K562 (cell line): ENCODE results near the gene PPT2. TPM values are rescaled to one million over a fixed set of nuclear protein-coding genes. Genes with fewer than 3 reads are reported as not detected.

Source experiments
- BCOR ChIP-seq: fragments of 450-650 bp; IDR thresholded peaks from 2 replicates; pipeline ENCODE4 v1.6.1; 2016
- CBFA2T3 ChIP-seq: fragments of 450-650 bp; IDR thresholded peaks from 2 replicates; pipeline ENCODE4 v1.6.1; 2017
- DMBX1 ChIP-seq: fragments of 250-450 bp; sonication (Bioruptor Pico); IDR thresholded peaks from 2 replicates; pipeline ENCODE4 v1.8.0; 2022; ENCODE audit warnings: inconsistent platforms, mild to moderate bottlenecking, moderate library complexity, borderline replicate concordance
- ERF ChIP-seq: fragments of 450-650 bp; formaldehyde crosslinking; IDR thresholded peaks from 2 replicates; pipeline ENCODE4 v1.4.0; 2020; ENCODE audit warnings: mild to moderate bottlenecking, mixed read lengths
- ETV5 ChIP-seq: sonication (generic); formaldehyde crosslinking; IDR thresholded peaks from 2 replicates; pipeline ENCODE4 v1.4.0; 2020; ENCODE audit warnings: low read depth, mild to moderate bottlenecking, missing genetic modification reagents
- FOXK2 ChIP-seq, 2 experiments: fragments of 450-650 bp; IDR thresholded peaks in 1 of 2; conservative IDR thresholded peaks in 1 of 2; 2 replicates each; pipeline ENCODE4 v1.6.1; 2016; ENCODE audit warnings: low read depth in 2 of 2, mild to moderate bottlenecking in 1 of 2
- HDAC1 ChIP-seq, 2 experiments: fragments of 450-650 bp; IDR thresholded peaks; 2 replicates each; pipeline ENCODE4 v1.6.1; 2016 to 2017; ENCODE audit warnings: inconsistent platforms in 1 of 2, mild to moderate bottlenecking in 1 of 2, moderate library complexity in 1 of 2
- HMG20A ChIP-seq: fragments of 450-650 bp; formaldehyde crosslinking; conservative IDR thresholded peaks from 2 replicates; pipeline ENCODE4 v1.4.0; 2020; ENCODE audit warnings: mild to moderate bottlenecking, mixed read lengths
- MTA3 ChIP-seq: fragments of 450-650 bp; formaldehyde crosslinking; IDR thresholded peaks from 2 replicates; pipeline ENCODE4 v1.6.1; 2017; ENCODE audit warnings: mild to moderate bottlenecking, borderline replicate concordance
- NFRKB ChIP-seq: fragments of 450-650 bp; IDR thresholded peaks from 2 replicates; pipeline ENCODE4 v1.6.1; 2016; ENCODE audit warnings: low read depth
- PHF8 ChIP-seq: fragments of 200-600 bp; sonication (generic); IDR thresholded peaks from 2 replicates; pipeline ENCODE4 v1.6.1; 2012; ENCODE audit warnings: mixed run types, mild to moderate bottlenecking, inconsistent platforms, low read length, moderate library complexity, borderline replicate concordance
- POLR2AphosphoS5 ChIP-seq: IDR thresholded peaks from 2 replicates; pipeline ENCODE4 v1.6.1; 2011; ENCODE audit warnings: mild to moderate bottlenecking, low read depth, low read length, moderate library complexity; ENCODE audit not compliant: control insufficient read depth, insufficient read depth
- PPARD ChIP-seq: fragments of 250-450 bp; sonication (Bioruptor Pico); IDR thresholded peaks from 2 replicates; pipeline ENCODE4 v1.8.0; 2022; ENCODE audit warnings: inconsistent platforms, mild to moderate bottlenecking, moderate library complexity
- PTTG1 ChIP-seq: fragments of 450-650 bp; IDR thresholded peaks from 2 replicates; pipeline ENCODE4 v1.6.1; 2016; ENCODE audit warnings: low read depth, mild to moderate bottlenecking, missing genetic modification characterization, missing compliant biosample characterization
- SMAD2 ChIP-seq: fragments of 150-350 bp; IDR thresholded peaks from 2 replicates; pipeline ENCODE4 v1.6.1; 2014; ENCODE audit warnings: low read depth, mild to moderate bottlenecking, low read length
- SUPT5H ChIP-seq: fragments of 450-650 bp; IDR thresholded peaks from 2 replicates; pipeline ENCODE4 v1.6.1; 2016
- TARDBP ChIP-seq: fragments of 450-650 bp; IDR thresholded peaks from 2 replicates; pipeline ENCODE4 v1.6.1; 2016
- TBL1XR1 ChIP-seq, 2 experiments: IDR thresholded peaks; 2 replicates each; pipeline ENCODE4 v1.6.1; 2012; ENCODE audit warnings: improper control_type of control experiment in 2 of 2, low read length in 2 of 2, mild to moderate bottlenecking in 1 of 2
- TRIM24 ChIP-seq, 2 experiments: fragments of 450-650 bp; IDR thresholded peaks; 2 replicates each; pipeline ENCODE4 v1.6.1; 2016
- ZBTB17 ChIP-seq: fragments of 450-650 bp; formaldehyde crosslinking; IDR thresholded peaks from 2 replicates; pipeline ENCODE4 v1.4.0; 2020; ENCODE audit warnings: mild to moderate bottlenecking
- ZFX ChIP-seq: sonication (generic); formaldehyde crosslinking; IDR thresholded peaks from 2 replicates; pipeline ENCODE4 v1.8.0; 2022; ENCODE audit warnings: mild to moderate bottlenecking, missing genetic modification reagents, moderate library complexity
- ZNF830 ChIP-seq: fragments of 250-450 bp; sonication (Bioruptor Pico); IDR thresholded peaks from 2 replicates; pipeline ENCODE4 v1.5.0; 2021; ENCODE audit warnings: mild to moderate bottlenecking
- polyA plus RNA-seq, 8 experiments: library from polyadenylated mRNA; depleted of rRNA in 4 of 8; stranded (reverse) in 5 of 8; unstranded in 3 of 8; fragments of >200 nt; fragmentation: Nextera tagmentation in 2 of 8; fragmentation: Illumina TruSeq in 1 of 8; extraction: Ambion mirVana in 2 of 8; extraction: Trizol in 1 of 8; gene quantifications; 2 replicates each; pipeline versions ENCODE4 v1.2.1 to v1.2.3, GENCODE V29; 2011 to 2014; ENCODE audit warnings: inconsistent platforms in 1 of 8, missing spikeins in 1 of 8
- total RNA-seq, 7 experiments: library from RNA; depleted of rRNA in 6 of 7; stranded (reverse); fragments of >200 nt in 6 of 7; fragmentation: Illumina TruSeq in 2 of 7; extraction: Trizol in 2 of 7; gene quantifications; 2 replicates each; pipeline versions ENCODE4 v1.2.1 to v1.2.3, GENCODE V29; 2011 to 2021; ENCODE audit warnings: low replicate concordance in 1 of 7
- TF ChIP-seq, protein P1 (sequence below): fragments of 450-650 bp; conservative IDR thresholded peaks from 2 replicates; pipeline ENCODE4 v1.6.1; 2016; ENCODE audit warnings: missing genetic modification characterization, low read depth, mild to moderate bottlenecking, missing compliant biosample characterization, moderate library complexity
- TF ChIP-seq, protein P2 (sequence below): fragments of 250-450 bp; sonication (Bioruptor Pico); IDR thresholded peaks from 2 replicates; pipeline ENCODE4 v1.8.0; 2022; ENCODE audit warnings: inconsistent platforms
- TF ChIP-seq, protein P3 (sequence below): fragments of 250-450 bp; sonication (Bioruptor Pico); IDR thresholded peaks from 2 replicates; pipeline ENCODE4 v1.5.0; 2021
- TF ChIP-seq, protein P4 (sequence below): fragments of 450-650 bp; formaldehyde crosslinking; conservative IDR thresholded peaks from 2 replicates; pipeline ENCODE4 v1.4.0; 2022; ENCODE audit warnings: mild to moderate bottlenecking, missing genetic modification characterization

Gene PPT2
- total and polyA plus RNA-seq, 9 of the 15 experiments (the other 6 are each of a cell fraction or from before 2014, with no cell fraction given), result 27.4 to 98.8 (median 69.9) TPM

DNA sequence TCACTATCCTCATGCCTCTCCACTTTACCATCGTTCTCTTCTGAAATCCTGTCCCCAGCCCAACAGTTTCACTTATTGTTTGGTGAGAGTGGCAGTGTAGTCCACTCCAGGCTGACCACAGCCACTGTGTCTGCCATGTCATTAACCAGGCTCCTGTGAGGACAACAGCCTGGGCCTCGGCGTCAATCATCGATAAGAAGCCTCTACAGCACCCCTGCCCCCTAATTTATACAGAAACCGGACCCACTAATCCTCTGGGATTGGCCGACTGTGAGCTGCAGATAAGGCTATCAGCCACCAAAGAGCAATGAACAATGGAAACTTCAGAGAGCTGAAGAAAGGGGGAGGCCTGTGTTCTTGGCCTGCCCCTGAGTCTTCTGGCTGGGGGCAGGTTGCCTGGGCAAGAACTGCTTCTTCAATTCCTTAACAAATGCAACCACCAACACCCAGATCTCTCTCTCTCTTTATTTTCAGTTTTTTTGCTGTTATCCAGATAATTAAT is 13.9 kb downstream of the PPT2 start (continued):
- TF ChIP-seq, protein P1, sequence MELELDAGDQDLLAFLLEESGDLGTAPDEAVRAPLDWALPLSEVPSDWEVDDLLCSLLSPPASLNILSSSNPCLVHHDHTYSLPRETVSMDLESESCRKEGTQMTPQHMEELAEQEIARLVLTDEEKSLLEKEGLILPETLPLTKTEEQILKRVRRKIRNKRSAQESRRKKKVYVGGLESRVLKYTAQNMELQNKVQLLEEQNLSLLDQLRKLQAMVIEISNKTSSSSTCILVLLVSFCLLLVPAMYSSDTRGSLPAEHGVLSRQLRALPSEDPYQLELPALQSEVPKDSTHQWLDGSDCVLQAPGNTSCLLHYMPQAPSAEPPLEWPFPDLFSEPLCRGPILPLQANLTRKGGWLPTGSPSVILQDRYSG (tag), result peak; percentile 87; the same call in 1 of the 2 replicates
- TF ChIP-seq ETV5 (CRISPR knock-in tag) (peak; percentile 26; the same call in 1 of the 2 replicates), TBL1XR1 (IDR thresholded peaks at IDR 0.05; ENCODE audit: low read length in 2 of 2) (peak in 1 of 2 experiments; percentile 90; a peak in 2 of 4 replicates), DMBX1 (peak; percentile 99), HMG20A (no peak), ZBTB17 (CRISPR knock-in tag) (peak; percentile 88), ERF (CRISPR knock-in tag) (no peak; the same call in 1 of the 2 replicates), ZFX (CRISPR knock-in tag) (peak; percentile 76), ZNF830 (CRISPR knock-in tag) (no peak), SUPT5H (peak; percentile 64), NFRKB (peak; percentile 80; the same call in 1 of the 2 replicates), HDAC1 (IDR thresholded peaks at IDR 0.05) (peak; percentile 84 to 90; a peak in 3 of 4 replicates), PHF8 (peak; percentile 7; the same call in 1 of the 2 replicates), POLR2AphosphoS5 (peak; percentile 93), BCOR (peak; percentile 67; the same call in 1 of the 2 replicates), MTA3 (peak; percentile 97), PPARD (CRISPR knock-in tag) (no peak), PTTG1 (peak; percentile 51; the same call in 1 of the 2 replicates), FOXK2 (conservative IDR thresholded peaks at IDR 0.05 in 1 of 2, IDR thresholded peaks at IDR 0.05 in 1 of 2; ENCODE audit: low read depth in 2 of 2) (peak; percentile 82 to 91; a peak in 3 of 4 replicates), SMAD2 (no peak), TARDBP (peak; percentile 85; the same call in 1 of the 2 replicates), TRIM24 (IDR thresholded peaks at IDR 0.05) (peak; percentile 81 to 88), CBFA2T3 (peak; percentile 97)
- TF ChIP-seq, protein P2, sequence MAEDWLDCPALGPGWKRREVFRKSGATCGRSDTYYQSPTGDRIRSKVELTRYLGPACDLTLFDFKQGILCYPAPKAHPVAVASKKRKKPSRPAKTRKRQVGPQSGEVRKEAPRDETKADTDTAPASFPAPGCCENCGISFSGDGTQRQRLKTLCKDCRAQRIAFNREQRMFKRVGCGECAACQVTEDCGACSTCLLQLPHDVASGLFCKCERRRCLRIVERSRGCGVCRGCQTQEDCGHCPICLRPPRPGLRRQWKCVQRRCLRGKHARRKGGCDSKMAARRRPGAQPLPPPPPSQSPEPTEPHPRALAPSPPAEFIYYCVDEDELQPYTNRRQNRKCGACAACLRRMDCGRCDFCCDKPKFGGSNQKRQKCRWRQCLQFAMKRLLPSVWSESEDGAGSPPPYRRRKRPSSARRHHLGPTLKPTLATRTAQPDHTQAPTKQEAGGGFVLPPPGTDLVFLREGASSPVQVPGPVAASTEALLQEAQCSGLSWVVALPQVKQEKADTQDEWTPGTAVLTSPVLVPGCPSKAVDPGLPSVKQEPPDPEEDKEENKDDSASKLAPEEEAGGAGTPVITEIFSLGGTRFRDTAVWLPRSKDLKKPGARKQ (CRISPR knock-in tag), result no peak
- TF ChIP-seq, protein P3, sequence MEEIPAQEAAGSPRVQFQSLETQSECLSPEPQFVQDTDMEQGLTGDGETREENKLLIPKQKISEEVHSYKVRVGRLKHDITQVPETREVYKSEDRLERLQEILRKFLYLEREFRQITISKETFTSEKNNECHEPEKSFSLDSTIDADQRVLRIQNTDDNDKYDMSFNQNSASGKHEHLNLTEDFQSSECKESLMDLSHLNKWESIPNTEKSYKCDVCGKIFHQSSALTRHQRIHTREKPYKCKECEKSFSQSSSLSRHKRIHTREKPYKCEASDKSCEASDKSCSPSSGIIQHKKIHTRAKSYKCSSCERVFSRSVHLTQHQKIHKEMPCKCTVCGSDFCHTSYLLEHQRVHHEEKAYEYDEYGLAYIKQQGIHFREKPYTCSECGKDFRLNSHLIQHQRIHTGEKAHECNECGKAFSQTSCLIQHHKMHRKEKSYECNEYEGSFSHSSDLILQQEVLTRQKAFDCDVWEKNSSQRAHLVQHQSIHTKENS (CRISPR knock-in tag), result no peak
- TF ChIP-seq, protein P4, sequence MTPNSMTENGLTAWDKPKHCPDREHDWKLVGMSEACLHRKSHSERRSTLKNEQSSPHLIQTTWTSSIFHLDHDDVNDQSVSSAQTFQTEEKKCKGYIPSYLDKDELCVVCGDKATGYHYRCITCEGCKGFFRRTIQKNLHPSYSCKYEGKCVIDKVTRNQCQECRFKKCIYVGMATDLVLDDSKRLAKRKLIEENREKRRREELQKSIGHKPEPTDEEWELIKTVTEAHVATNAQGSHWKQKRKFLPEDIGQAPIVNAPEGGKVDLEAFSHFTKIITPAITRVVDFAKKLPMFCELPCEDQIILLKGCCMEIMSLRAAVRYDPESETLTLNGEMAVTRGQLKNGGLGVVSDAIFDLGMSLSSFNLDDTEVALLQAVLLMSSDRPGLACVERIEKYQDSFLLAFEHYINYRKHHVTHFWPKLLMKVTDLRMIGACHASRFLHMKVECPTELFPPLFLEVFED (CRISPR knock-in tag), result peak; percentile 74; the same call in 1 of the 2 replicates
